HepG2 (cell line): Measurements from ENCODE around the gene FAM228B. TPM values are rescaled to one million over a fixed set of nuclear protein-coding genes. Genes with fewer than 3 reads are reported as not detected.

Source experiments
- CCDC6 ChIP-seq: sonication (generic); formaldehyde crosslinking; IDR thresholded peaks from 2 replicates; pipeline ENCODE4 v1.8.1; 2022; ENCODE audit warnings: mild to moderate bottlenecking, missing genetic modification reagents, moderate library complexity
- HOXD1 ChIP-seq: sonication (generic); formaldehyde crosslinking; IDR thresholded peaks from 2 replicates; pipeline ENCODE4 v1.5.0; 2020; ENCODE audit warnings: missing genetic modification reagents
- MYC ChIP-seq: sonication (generic); formaldehyde crosslinking; IDR thresholded peaks from 2 replicates; pipeline ENCODE4 v1.9.0; 2021; ENCODE audit warnings: missing genetic modification reagents, borderline replicate concordance
- NCOA5 ChIP-seq: sonication (generic); formaldehyde crosslinking; IDR thresholded peaks from 2 replicates; pipeline ENCODE4 v1.4.0; 2020; ENCODE audit warnings: missing genetic modification reagents
- SCMH1 ChIP-seq: sonication (generic); formaldehyde crosslinking; IDR thresholded peaks from 2 replicates; pipeline ENCODE4 v1.9.0; 2021; ENCODE audit warnings: missing genetic modification reagents, mild to moderate bottlenecking, borderline replicate concordance
- TAF1 ChIP-seq: sonication (generic); formaldehyde crosslinking; IDR thresholded peaks from 2 replicates; pipeline ENCODE4 v1.4.0; 2020; ENCODE audit warnings: missing genetic modification reagents
- THAP11 ChIP-seq: IDR thresholded peaks from 2 replicates; pipeline ENCODE4 v1.6.1; 2016; ENCODE audit warnings: missing biosample characterization, missing genetic modification reagents
- ZNF30 ChIP-seq: sonication (generic); formaldehyde crosslinking; IDR thresholded peaks from 2 replicates; pipeline ENCODE4 v1.5.0; 2020; ENCODE audit warnings: mild to moderate bottlenecking, missing genetic modification reagents
- ZNF318 ChIP-seq: sonication (generic); formaldehyde crosslinking; IDR thresholded peaks from 2 replicates; pipeline ENCODE4 v1.4.0; 2020; ENCODE audit warnings: mild to moderate bottlenecking, missing genetic modification reagents
- ZNF460 ChIP-seq: sonication (generic); formaldehyde crosslinking; IDR thresholded peaks from 2 replicates; pipeline ENCODE4 v1.5.1; 2020; ENCODE audit warnings: missing genetic modification reagents, mild to moderate bottlenecking, borderline replicate concordance
- ZNF713 ChIP-seq: sonication (generic); formaldehyde crosslinking; IDR thresholded peaks from 2 replicates; pipeline ENCODE4 v1.4.0; 2020; ENCODE audit warnings: mild to moderate bottlenecking, missing genetic modification reagents
- polyA plus RNA-seq, 8 experiments: library from polyadenylated mRNA; depleted of rRNA in 3 of 8; stranded (reverse) in 7 of 8; unstranded in 1 of 8; fragments of >200 nt; fragmentation: Illumina TruSeq in 4 of 8; extraction: Trizol in 4 of 8; gene quantifications; 2 replicates each; pipeline versions ENCODE4 v1.2.1 to v1.2.3, GENCODE V29; 2011 to 2016; ENCODE audit warnings: low read depth in 4 of 8, missing spikeins in 1 of 8, mixed read lengths in 1 of 8; ENCODE audit not compliant: insufficient read depth in 1 of 8
- total RNA-seq, 5 experiments: library from RNA; depleted of rRNA; stranded (reverse); fragments of >200 nt; fragmentation: Illumina TruSeq; extraction: Trizol; gene quantifications; 2 replicates each; pipeline ENCODE4 v1.2.3, GENCODE V29; 2016; ENCODE audit warnings: low read depth in 1 of 5
- TF ChIP-seq, protein P1 (sequence below): sonication (generic); formaldehyde crosslinking; IDR thresholded peaks from 2 replicates; pipeline ENCODE4 v1.5.0; 2020; ENCODE audit warnings: missing genetic modification reagents, mild to moderate bottlenecking, borderline replicate concordance
- TF ChIP-seq, protein P2 (sequence below): sonication (generic); formaldehyde crosslinking; IDR thresholded peaks from 2 replicates; pipeline ENCODE4 v1.4.0; 2020; ENCODE audit warnings: missing genetic modification reagents, borderline replicate concordance
- TF ChIP-seq, protein P3 (sequence below): sonication (generic); formaldehyde crosslinking; IDR thresholded peaks from 2 replicates; pipeline ENCODE4 v1.5.0; 2020; ENCODE audit warnings: missing genetic modification reagents

Gene FAM228B
- total and polyA plus RNA-seq, 2 of the 13 experiments (the other 11 are each of a cell fraction or from before 2014, with no cell fraction given), result 0.79 to 1.1 TPM

- TF ChIP-seq SCMH1 (CRISPR knock-in tag) (no peak), MYC (peak; percentile 72; the same call in 1 of the 2 replicates), TAF1 (CRISPR knock-in tag) (peak; percentile 73), CCDC6 (CRISPR knock-in tag) (peak; percentile 75; the same call in 1 of the 2 replicates), THAP11 (CRISPR knock-in tag) (peak; percentile 67), NCOA5 (CRISPR knock-in tag) (no peak), ZNF713 (CRISPR knock-in tag) (0 out of 2 replicates have a peak, but pooled peaks have one; percentile 38), ZNF460 (CRISPR knock-in tag) (no peak), ZNF318 (CRISPR knock-in tag) (peak; percentile 92; the same call in 1 of the 2 replicates), HOXD1 (peak; percentile 79; the same call in 1 of the 2 replicates), ZNF30 (CRISPR knock-in tag) (0 out of 2 replicates have a peak, but pooled peaks have one; percentile 41)
- TF ChIP-seq, protein P1, sequence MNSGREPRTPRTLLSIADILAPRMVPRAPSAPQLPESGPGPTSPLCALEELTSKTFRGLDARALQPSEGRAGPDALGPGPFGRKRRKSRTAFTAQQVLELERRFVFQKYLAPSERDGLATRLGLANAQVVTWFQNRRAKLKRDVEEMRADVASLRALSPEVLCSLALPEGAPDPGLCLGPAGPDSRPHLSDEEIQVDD, result peak; percentile 55; the same call in 1 of the 2 replicates
- TF ChIP-seq, protein P2, sequence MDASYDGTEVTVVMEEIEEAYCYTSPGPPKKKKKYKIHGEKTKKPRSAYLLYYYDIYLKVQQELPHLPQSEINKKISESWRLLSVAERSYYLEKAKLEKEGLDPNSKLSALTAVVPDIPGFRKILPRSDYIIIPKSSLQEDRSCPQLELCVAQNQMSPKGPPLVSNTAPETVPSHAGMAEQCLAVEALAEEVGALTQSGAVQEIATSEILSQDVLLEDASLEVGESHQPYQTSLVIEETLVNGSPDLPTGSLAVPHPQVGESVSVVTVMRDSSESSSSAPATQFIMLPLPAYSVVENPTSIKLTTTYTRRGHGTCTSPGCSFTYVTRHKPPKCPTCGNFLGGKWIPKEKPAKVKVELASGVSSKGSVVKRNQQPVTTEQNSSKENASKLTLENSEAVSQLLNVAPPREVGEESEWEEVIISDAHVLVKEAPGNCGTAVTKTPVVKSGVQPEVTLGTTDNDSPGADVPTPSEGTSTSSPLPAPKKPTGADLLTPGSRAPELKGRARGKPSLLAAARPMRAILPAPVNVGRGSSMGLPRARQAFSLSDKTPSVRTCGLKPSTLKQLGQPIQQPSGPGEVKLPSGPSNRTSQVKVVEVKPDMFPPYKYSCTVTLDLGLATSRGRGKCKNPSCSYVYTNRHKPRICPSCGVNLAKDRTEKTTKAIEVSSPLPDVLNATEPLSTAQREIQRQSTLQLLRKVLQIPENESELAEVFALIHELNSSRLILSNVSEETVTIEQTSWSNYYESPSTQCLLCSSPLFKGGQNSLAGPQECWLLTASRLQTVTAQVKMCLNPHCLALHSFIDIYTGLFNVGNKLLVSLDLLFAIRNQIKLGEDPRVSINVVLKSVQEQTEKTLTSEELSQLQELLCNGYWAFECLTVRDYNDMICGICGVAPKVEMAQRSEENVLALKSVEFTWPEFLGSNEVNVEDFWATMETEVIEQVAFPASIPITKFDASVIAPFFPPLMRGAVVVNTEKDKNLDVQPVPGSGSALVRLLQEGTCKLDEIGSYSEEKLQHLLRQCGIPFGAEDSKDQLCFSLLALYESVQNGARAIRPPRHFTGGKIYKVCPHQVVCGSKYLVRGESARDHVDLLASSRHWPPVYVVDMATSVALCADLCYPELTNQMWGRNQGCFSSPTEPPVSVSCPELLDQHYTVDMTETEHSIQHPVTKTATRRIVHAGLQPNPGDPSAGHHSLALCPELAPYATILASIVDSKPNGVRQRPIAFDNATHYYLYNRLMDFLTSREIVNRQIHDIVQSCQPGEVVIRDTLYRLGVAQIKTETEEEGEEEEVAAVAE (CRISPR knock-in tag), result no peak
- TF ChIP-seq, protein P3, sequence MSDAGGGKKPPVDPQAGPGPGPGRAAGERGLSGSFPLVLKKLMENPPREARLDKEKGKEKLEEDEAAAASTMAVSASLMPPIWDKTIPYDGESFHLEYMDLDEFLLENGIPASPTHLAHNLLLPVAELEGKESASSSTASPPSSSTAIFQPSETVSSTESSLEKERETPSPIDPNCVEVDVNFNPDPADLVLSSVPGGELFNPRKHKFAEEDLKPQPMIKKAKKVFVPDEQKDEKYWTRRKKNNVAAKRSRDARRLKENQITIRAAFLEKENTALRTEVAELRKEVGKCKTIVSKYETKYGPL (CRISPR knock-in tag), result peak; percentile 48; the same call in 1 of the 2 replicates
Observed at GRCh38 chr2:24123195-24123921, at the start of gene FAM228B, which contains the start of gene PFN4 (continued).
